ELF-1 (cell line): Measurements from ENCODE around the gene RAD50.
"Not testable (repeated sequence)": the region's sequence is repeated elsewhere in the genome, so short reads cannot be mapped to it uniquely, and the experiment has no call there.

Experiments
- DNase-seq: peaks from one replicate; pipeline ENCODE4 v3.0.0-alpha.2; 2016; ENCODE audit warnings: low read depth, low spot score

Gene RAD50

GRCh38 chr5:132629230-132629944 lies 72.6 kb downstream of the RAD50 start:
- no peak for DNase-seq

- DNase-seq, result not testable (repeated sequence)
Measured at GRCh38 chr5:132633587-132633986, 76.8 kb downstream of the RAD50 start.

- DNase-seq, result no peak
Measured at GRCh38 chr5:132635873-132636272, 79.1 kb downstream of the RAD50 start.

GRCh38 chr5:132637241-132637640 lies 80.5 kb downstream of the RAD50 start:
- no peak for DNase-seq

DNA sequence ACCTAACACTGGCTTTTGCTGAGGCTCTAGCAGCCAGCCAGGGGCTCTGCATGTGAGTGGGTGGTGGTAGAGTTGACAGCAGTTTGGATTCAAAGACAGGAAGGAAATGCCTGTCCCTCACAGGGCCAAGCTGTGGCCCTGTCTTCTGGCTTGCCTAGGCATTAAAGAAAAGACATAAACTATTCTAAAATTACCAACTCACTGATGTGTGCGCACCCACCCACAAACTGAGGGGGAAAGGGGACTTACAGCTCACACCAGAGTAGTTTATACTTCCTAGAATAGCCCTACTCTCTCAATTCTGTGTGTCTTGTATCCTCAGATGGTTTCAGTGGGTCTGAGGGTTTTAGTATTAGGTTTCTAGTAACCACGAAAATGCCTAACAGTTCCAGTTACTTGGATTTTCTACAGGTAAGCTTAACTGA lies 82.9 kb downstream of the RAD50 start:
- DNase-seq, result no peak

DNA sequence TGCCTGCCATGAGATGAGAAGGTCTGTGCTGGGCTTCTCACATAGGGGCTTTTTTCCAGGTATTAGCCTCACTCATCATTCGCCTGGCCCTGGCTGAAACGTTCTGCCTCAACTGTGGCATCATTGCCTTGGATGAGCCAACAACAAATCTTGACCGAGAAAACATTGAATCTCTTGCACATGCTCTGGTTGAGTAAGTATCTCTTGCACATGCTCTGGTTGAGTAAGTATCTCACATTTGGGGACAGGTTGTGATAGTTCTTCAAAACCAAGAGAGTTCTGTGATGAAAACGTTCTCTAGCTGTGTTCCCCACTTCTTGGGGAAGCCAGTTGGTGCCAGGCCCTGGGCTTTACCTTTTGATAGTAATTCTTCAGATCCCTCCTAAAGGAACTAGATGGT lies 83.8 kb downstream of the RAD50 start:
- no peak for DNase-seq

DNA sequence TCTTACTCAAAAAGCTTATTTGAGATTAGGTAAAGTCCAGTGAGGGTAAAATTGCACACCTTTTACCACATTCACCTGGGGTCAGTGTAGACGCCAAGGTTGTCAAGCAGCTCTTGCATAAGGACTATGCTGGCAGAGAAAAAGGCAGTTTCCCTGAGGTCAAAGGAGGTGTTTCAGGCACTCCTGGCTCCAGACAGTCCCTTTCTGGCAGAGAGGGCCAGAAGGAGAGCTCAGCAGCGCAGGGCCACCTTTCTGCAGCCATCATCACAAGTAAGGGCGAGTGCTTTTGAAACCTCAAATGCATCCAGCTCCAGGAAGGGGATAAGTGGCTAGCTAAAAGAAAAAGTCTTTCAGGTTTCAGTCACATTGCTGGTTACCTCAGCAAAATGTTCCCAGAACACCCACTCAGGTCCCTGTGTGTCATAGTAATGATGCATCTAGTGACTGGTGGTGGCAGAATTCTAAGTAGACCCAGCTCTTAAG lies 84.5 kb downstream of the RAD50 start:
- no peak for DNase-seq

GRCh38 chr5:132641841-132642240 lies 85.1 kb downstream of the RAD50 start:
- no peak for DNase-seq

DNA sequence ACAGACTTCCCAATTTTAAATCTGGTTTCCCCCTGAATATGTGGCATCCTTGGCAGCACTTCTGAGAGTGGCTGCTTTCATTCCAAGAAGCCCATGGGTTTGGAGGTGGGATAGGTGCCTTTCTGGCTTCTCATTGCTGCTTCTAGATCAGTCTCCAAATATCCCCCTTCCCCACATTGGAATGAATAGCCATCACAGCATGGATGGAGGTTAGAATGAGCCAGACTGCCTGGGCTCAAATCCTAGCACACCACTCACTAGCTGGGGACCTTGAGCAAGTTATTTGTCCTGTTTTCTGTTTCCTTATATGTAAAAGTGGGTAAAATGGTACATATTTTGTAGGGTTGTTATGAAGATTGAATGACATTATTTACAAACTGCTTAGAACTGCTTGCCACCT lies 87.4 kb downstream of the RAD50 start:
- no peak for DNase-seq

DNA sequence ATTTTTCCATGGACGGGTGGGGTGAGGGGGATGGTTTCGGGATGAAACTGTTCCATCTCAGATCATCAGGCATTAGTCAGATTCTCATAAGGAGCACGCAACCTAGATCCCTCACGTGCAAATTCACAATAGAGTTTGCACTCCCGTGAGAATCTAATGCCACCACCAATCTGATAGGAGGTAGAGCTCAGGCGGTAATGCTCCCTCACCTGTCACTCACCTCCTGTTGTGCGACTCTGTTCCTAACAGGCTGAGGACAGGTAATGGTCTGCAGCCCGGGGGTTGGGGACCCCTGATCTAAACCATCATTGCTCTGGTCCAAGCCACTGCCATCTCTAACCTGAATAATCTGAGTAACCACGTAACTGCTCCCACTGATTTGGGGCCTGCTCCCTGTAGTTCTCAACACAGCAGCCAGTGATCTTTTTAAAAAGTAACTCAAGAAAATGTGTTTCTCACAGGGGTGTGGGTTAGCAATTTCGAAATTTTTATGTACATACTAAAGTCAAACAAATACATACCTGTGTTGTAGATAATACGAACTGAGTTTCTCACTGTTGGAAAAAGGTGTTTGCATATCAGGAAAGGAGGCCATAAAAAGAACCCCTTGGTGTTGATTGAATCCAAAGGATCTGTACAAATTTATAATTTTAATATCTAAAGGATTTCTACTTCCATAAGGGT lies 89.9 kb downstream of the RAD50 start:
- no peak for DNase-seq

DNA sequence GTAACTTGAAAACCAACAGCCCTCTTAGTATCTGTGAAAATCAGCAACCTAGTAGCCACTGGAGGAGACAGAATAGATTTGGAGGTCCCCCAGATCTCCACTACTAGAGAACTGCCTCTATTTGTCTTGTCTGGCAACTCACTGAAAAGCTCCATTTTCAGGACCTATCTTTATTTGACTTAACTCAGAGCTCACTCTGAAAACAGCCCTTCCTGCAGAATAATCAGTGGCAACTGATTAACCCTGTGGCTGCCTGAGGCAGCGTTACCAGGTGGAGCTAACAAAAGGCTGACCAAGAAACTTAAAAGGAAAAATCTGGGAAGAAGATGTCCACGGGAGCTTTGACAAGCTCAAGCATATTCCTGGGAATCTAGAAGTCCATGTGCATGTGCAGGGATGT lies 90.7 kb downstream of the RAD50 start:
- DNase-seq, result no peak

- DNase-seq, result no peak
Measured at GRCh38 chr5:132648355-132648754, 91.6 kb downstream of the RAD50 start.

- no peak for DNase-seq
Measured at GRCh38 chr5:132651838-132652469, 95.2 kb downstream of the RAD50 start.

- DNase-seq, result peak; percentile 28
Measured at GRCh38 chr5:132653716-132654115, 96.9 kb downstream of the RAD50 start.

GRCh38 chr5:132655821-132656773 lies 99.3 kb downstream of the RAD50 start:
- DNase-seq, result peak; percentile 54

GRCh38 chr5:132656774-132657355 lies 100.1 kb downstream of the RAD50 start:
- DNase-seq, result no peak

- DNase-seq, result no peak
Measured at GRCh38 chr5:132657676-132658380, 101.1 kb downstream of the RAD50 start, which contains the start of gene IL13. Gene IL13, plus strand, starts transcription at chr5:132658173. Its CDS starts 14 bp downstream, at chr5:132658187.

GRCh38 chr5:132658381-132659302 lies 101.9 kb downstream of the RAD50 start:
- no peak for DNase-seq
